PFSK-1 (cell line): ENCODE data around the gene TAGAP.

Source experiments
- FOXP2 ChIP-seq: optimal IDR thresholded peaks from 2 replicates; pipeline ENCODE3; 2011; ENCODE audit warnings: borderline replicate concordance, control low read depth, inconsistent platforms; ENCODE audit not compliant: insufficient read depth; ENCODE audit errors: extremely low read length, extremely low read depth
- POLR2AphosphoS5 ChIP-seq: IDR thresholded peaks from 2 replicates; pipeline ENCODE4 v1.6.1; 2012; ENCODE audit warnings: low read depth, mild to moderate bottlenecking, control low read depth, low read length, moderate library complexity
- SIN3A ChIP-seq: IDR thresholded peaks from 2 replicates; pipeline ENCODE4 v1.6.1; 2012; ENCODE audit warnings: mild to moderate bottlenecking, low read length, moderate library complexity, borderline replicate concordance; ENCODE audit not compliant: insufficient read depth
- TAF1 ChIP-seq: IDR thresholded peaks from 2 replicates; pipeline ENCODE4 v1.6.1; 2012; ENCODE audit warnings: low read length, control low read depth, borderline replicate concordance; ENCODE audit not compliant: insufficient read depth
- TF ChIP-seq, protein P1 (sequence below), 2 experiments: IDR thresholded peaks; 2 replicates each; pipeline versions ENCODE4 v1.6.1 to v1.8.0; 2011 to 2012; ENCODE audit warnings: low read depth in 2 of 2, low read length in 2 of 2, control low read depth in 1 of 2, inconsistent platforms in 1 of 2, mild to moderate bottlenecking in 1 of 2, moderate library complexity in 1 of 2; ENCODE audit not compliant: insufficient read depth in 1 of 2

Gene TAGAP

DNA sequence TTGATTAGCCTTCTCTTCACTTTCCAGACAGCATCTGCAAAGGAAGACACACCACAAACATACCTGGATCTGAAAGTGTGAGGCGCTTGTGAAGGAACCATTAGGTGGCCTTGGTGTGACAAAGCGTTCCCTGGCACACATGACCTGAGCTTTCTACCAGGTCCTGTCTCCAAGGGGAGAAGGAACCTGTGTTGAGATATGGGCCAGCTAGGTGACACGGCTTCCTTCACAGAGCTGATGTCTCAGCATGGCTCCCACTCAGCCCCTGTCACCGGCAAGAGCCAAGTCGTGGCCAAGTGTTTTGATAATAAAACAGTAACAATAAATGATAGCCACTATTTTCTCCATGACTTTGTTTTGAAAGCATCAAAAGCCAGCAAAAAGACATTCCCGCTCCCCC, 20.3 kb upstream of the TAGAP start:
- TF ChIP-seq FOXP2 (no peak), TAF1 (no peak), SIN3A (no peak), POLR2AphosphoS5 (no peak)
- TF ChIP-seq, protein P1, sequence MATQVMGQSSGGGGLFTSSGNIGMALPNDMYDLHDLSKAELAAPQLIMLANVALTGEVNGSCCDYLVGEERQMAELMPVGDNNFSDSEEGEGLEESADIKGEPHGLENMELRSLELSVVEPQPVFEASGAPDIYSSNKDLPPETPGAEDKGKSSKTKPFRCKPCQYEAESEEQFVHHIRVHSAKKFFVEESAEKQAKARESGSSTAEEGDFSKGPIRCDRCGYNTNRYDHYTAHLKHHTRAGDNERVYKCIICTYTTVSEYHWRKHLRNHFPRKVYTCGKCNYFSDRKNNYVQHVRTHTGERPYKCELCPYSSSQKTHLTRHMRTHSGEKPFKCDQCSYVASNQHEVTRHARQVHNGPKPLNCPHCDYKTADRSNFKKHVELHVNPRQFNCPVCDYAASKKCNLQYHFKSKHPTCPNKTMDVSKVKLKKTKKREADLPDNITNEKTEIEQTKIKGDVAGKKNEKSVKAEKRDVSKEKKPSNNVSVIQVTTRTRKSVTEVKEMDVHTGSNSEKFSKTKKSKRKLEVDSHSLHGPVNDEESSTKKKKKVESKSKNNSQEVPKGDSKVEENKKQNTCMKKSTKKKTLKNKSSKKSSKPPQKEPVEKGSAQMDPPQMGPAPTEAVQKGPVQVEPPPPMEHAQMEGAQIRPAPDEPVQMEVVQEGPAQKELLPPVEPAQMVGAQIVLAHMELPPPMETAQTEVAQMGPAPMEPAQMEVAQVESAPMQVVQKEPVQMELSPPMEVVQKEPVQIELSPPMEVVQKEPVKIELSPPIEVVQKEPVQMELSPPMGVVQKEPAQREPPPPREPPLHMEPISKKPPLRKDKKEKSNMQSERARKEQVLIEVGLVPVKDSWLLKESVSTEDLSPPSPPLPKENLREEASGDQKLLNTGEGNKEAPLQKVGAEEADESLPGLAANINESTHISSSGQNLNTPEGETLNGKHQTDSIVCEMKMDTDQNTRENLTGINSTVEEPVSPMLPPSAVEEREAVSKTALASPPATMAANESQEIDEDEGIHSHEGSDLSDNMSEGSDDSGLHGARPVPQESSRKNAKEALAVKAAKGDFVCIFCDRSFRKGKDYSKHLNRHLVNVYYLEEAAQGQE (IDR thresholded peaks at IDR 0.05; ENCODE audit: insufficient read depth in 1 of 2, low read depth in 2 of 2, low read length in 2 of 2), result no peak

DNA sequence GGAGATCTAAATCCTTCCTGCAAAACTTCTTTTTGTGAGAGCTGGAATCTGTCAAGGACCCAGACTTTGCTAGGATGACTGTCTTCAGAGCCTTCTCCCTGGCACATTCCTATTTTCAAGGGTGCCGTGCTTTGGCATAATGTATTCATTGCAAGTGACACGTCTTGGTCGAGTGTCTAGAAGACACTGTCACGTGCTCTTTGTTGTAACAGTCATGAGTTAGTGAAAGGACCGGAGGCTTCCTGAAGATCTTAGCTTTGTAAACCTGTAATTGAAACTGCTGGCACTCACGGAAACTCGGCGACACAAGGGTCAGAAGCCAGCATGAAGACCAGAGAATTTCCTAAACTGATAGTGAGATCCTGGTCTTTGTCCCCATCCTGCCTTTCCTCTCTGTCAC, 19.7 kb upstream of the TAGAP start:
- TF ChIP-seq FOXP2 (no peak), TAF1 (no peak), POLR2AphosphoS5 (no peak)
- TF ChIP-seq, protein P1 (IDR thresholded peaks at IDR 0.05; ENCODE audit: insufficient read depth in 1 of 2, low read depth in 2 of 2, low read length in 2 of 2), result no peak

DNA sequence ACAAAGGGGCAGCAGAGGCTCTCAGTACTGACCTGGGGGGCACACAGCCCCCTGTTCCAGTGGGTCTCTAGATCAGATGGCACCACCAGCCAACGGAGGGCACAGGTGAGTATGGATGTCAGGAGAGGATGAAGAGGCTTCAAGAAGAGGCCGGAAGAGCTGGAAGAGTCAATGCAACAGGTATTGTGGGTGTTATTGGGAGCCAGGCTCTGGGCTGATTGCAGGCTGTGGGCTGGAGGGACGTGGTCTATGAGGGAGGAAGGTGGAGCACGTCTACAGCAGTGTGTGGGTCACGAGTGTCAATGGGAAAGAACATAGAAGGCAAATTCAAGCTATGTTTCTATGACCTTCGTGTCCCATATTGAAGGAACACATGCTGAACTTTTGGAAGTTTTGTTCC, 18.8 kb upstream of the TAGAP start:
- TF ChIP-seq, protein P1 (IDR thresholded peaks at IDR 0.05; ENCODE audit: insufficient read depth in 1 of 2, low read depth in 2 of 2, low read length in 2 of 2), result no peak
- no peak for TF ChIP-seq POLR2AphosphoS5
- no peak for TF ChIP-seq FOXP2
- no peak for TF ChIP-seq TAF1
- no peak for TF ChIP-seq SIN3A

DNA sequence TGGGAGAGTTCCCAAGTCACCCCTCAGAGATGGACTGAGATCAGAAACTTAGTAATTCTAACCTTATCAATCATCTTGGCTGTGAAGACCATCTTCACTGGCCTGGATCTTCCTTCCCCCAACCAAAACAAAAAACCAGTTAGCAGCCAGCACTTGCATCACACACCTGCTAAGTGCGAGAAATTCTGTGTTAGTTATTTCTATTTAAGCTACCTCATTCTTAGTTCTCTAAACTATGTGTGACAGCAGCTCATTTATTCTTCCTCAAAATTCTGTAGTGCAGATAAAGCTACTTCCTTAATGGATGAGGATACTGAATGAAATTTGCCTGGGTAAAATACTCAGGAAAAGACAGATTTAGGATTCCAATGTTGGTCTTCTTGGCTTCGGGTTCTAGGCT, 18.2 kb upstream of the TAGAP start:
- TF ChIP-seq SIN3A (no peak), POLR2AphosphoS5 (no peak), FOXP2 (no peak), TAF1 (no peak)
- TF ChIP-seq, protein P1 (IDR thresholded peaks at IDR 0.05; ENCODE audit: insufficient read depth in 1 of 2, low read depth in 2 of 2, low read length in 2 of 2), result no peak

DNA sequence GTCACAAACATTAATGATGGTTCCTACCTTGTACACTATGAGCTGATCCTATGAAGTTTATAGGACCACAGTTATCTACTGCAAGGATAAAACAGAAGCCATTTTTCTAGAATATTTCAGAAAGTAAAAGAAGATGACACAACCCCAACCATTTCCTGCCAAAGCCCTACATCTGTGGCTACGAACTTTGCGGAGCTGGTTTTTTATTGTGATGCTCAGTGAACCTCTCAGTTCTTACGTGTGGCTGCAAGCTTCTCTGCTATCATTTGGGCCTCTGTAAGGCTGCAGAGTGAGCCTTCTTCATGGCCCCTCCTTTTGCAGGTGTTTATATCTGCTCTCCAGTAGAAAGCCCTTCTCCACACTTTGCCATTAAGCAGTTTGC, 17.8 kb upstream of the TAGAP start:
- TF ChIP-seq TAF1 (no peak), SIN3A (no peak), FOXP2 (no peak), POLR2AphosphoS5 (no peak)
- TF ChIP-seq, protein P1 (IDR thresholded peaks at IDR 0.05; ENCODE audit: insufficient read depth in 1 of 2, low read depth in 2 of 2, low read length in 2 of 2), result no peak
